NCI-H2029 treated with DMSO at 0.1 percent for 48 hours (cell line): ENCODE data around the gene INPP5E.
A peak's percentile ranks its signal among the peaks of the same experiment; 100 is the strongest.

Experiments used
- DNase-seq: peaks from one replicate; lab custom pipeline; 2025; lab: John Stamatoyannopoulos, UW

INPP5E gene

GRCh38 chr9:136439481-136440408 is at the start of gene INPP5E:
TSS of gene INPP5E (minus strand) at chr9:136439845. CDS start at chr9:136439419, 426 bp downstream.
- peak; percentile 26 for DNase-seq

DNA sequence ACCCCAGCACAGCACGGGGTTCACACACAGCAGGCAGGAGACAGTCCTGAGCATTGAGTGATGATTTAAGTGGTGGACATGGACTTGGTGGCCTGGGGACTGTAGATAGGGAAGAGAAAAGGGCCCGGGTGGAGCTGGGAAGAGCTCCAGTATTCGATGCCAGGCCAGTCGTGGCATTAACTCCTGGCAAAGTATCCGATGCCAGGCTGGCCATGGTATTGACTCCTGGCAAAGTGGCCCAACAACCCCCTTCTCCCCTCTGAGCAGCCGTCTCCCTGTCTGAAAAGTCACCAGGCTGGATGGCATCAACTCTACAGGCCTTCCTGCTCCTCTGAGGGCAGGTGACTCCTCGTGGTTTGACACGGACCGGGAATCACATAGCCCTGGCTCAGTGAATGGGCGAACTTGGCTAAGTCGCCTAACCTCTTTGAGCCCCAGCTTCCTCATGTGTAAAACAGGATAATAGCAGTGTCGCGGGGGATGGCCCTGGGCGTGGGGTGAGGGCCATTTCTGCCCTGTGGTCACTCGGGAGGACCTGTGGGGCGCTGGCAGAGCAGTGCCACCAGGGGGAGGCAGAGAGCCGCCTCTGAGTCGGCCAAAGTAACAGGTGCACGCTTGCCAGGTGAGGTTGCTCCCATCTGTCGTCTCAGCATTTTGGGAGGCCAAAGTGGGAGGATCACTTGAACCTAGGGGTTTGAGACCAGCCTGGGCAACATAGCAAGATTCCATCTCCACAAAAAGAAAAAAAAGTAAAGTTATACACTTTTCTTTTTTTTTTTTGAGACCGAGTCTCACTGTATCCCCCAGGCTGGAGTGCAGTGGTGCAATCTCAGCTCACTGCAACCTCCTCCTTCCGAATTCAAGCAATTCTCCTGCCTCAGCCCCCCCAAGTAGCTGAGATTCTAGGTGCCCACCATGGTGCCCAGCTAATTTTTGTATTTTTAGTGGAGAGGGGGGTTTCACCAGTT is 48.9 kb upstream of the INPP5E start:
- peak; percentile 11 for DNase-seq

- no peak for DNase-seq
These were observed 48.0 kb upstream of the INPP5E start for GRCh38 chr9:136487672-136488071.

- DNase-seq, result no peak
These were observed 47.4 kb upstream of the INPP5E start for GRCh38 chr9:136486823-136487620.

DNA sequence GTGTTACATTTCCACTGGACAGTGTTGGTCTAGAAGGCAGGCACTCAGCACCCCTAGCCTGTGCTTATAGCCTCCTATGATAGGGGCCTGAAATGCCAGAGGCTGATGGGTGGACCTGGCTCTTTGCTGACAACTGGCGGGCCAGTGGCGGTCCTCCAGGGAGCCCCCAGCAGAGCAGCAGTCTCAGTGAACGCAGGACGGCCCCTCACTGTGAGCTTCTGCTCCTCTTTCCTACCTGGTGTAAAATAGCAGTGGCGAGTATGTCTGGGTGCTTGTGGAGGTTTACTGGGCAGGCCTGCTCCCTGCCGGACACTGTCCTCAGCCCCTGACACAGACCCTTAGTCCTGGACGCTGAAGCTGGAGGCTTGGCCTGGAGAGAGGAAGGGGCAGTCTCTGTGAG is 46.5 kb upstream of the INPP5E start:
- no peak for DNase-seq

DNA sequence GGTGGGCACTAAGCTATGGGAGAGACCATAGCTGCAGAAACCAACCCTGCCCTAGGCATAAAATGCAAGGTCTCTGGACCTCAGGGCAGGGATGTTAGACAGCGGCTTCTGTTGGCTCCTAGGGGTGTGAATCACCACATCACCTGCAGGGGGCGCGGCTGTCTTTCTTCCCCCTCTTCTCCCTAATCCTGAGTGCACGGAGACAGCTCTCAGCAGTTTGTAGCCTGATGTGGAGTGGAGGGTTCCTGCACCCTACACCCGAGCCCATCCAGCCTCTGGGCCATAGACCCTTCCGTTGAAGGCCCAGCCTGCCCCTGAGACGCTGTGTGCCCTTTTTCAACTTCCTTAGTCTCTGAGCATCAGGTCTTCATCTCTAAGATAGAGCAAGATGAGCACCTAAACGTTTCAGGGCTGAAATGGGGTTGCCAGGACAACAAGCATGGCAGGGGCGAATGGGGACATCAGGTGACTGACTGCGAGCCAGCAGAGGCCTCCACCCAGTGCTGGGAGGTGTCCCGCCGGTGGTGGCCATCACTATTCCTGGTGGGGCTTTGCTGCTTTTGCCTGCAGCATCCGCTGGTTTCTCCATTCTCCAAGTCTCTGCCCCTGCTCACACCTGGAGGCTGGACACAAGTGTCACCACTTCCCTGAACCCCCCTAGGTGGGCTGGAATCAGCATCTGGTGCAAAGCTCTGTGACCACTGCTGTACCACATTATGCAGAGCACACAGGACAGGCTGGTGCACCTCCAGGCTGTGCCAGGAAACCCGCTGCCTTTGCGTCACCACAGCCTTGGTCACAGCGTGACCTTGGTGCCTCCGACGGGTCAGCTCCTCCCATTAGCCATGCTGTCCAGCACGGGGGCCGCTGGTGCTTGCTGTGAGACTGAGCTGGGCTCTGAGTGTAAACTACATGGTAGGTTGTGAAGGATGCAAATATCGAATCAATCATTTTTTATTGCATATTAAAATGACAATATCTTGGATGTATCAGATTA is 45.7 kb upstream of the INPP5E start:
- DNase-seq, result peak; percentile 44

DNA sequence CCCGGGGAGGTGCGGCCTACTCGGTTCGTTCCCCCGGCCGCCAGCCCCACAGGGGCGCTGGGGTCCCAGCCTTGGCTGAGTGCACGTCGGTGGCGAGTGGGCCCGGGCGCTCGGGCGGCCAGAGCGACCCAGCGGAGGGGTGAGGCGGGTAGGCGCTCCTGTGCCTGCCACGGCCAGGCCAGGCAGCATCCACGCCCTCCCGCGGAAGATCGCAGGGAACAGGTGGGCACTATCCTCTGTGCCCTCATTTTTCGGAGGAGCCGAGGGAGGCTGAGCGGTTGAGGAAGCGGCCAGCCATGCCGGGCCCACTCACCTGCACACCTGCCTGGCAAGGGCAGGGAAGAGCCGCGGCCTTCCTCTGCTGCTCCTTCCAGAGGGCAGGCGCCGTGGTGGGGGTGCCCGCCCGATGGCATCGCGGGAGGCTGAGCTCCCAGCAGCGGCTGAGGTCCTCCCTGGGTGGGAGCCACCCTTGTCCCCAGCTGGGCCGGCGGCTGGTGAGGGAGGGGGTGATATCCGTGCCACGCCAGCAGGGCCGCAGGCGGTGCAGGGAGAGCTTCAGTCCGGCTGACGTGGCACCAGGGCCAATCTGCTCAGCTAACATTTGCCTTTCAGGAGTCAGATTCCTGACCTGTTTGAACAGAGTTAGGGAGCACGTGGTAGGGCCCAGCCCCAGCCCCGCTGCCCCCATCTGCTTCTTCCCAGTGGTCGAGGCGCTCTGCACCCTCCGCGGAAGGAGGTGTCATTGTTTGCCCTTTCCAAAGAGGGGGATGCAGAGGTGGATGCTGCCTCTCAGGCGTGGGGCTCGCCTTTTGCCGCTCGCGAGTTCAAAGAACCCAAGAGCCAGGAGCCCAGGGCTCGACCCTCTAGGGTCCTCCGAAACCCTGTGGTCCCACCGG is 44.8 kb upstream of the INPP5E start:
- DNase-seq, result no peak

- peak; percentile 84 for DNase-seq
These were observed 44.0 kb upstream of the INPP5E start for GRCh38 chr9:136483589-136484152.

DNA sequence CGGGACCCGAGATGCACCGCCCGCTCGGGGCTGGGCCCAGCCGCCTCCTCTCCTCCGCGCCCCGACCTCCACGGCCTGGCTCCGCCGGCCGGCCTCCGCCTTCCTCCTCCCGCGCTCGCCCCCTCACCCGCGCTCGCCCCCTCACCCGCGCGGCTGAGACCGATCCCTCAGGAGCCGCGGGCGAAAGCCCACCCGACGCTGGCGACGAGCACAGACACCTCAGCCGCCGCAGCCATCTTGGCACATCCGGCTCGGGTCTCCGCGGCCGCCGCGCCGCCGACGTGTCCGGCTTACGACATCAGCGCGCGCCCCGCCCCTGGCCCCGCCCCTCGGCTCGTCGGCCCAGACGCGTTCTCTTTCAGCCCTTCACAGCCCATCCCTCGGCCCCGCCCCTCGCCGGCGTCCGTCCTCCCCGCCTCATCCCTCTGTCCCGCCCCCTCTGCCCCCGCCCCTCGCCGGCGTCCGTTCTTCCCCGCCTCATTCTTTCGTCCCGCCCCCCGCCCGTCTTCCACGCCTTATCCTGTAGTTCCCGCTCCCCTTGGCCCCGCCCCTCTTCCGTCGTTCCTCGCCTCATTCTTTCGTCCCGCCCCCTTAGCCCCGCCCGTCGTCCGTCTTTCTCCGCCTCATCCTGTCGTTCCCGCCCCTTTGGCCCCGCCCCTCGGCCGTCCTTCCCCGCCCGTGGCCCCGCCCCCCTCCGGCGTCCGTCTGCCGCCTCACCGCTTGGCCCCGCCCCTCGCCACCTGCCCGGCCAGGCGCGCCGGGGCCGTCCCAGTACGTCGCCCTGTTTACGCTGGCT is 43.3 kb upstream of the INPP5E start, which contains the start of gene SEC16A:
SEC16A (minus strand) TSS at position 248 of the 796 bp plus-strand sequence. CDS start 5,425 bp downstream, outside the sequence.
- peak; percentile 94 for DNase-seq

DNA sequence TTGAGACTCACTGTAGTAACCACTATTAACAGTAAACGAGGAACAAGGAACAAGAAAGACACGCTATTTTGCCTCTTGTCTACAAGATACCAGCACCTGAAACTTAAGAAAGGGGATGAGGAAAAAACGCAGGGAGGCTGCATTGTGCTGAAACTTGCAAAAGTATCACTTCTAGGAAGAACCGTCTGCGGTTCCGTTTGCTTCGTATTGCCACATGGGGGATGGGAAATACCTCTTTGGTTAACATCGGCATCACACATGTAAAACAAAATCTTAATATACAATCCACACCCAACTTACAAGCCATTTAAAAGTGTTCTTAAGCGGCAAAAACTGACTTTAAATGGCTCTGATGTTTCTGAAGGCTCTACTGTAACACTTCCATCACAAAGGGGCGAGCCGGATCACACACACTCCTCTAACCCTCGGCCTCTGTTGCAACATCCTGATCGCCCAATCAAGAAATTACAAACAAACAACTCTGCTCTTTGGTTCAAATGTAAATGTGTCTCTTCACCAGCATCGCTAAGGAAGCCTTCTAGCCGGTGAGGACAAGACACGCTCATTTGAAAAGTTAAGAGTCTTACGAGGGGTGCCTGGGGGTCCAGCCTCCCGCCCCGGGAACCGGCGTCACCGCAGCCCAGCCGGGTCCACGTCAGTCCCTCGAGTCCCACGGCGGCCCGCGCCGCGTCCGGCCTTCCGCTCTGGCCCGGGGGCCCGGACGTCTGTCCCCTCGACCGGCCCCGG is 42.6 kb upstream of the INPP5E start:
- no peak for DNase-seq

DNA sequence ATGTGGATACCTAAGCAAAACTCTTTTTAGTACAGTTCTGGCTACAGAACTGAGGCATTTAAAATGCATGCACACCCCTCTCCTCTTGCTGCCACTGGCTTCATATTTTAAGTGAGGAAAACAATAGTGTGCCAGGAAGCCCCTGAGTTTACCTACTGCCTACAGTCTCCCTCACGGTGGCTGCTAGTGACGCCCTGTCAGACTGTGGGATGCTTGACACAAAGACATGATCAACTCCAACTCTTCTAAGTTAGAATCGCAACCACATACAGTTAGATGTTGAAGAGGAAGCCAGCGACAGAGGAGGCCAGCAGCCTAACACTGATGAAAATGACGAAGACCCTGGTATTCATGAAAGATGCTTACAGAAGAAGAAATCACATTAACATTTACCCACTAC is 41.9 kb upstream of the INPP5E start:
- no peak for DNase-seq

GRCh38 chr9:136476369-136477150 is 36.9 kb upstream of the INPP5E start:
- no peak for DNase-seq

- DNase-seq, result no peak
These were observed 35.6 kb upstream of the INPP5E start for GRCh38 chr9:136474974-136475865.

GRCh38 chr9:136474021-136474640 is 34.5 kb upstream of the INPP5E start:
- DNase-seq, result no peak

DNA sequence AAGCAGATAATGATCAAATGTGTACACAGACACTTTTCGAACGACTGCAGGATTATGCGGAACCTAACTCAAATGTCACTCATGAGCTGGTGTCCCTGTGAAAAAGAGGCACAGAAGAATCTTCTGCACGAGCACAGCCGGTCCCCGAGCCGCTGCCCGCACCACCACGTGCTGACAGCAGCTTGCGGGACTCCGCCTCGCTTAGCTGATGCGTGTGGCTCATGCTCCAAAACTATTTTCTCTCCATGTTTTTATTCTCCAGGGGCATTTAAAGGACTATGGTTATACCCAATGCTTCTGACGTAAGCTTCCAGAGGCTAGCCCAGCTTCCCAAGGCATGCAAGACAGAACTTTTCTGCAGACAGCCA is 33.7 kb upstream of the INPP5E start:
- no peak for DNase-seq
